Cardiac muscle cell (in vitro differentiated cells and primary cell): ENCODE measurements around the gene SMYD1. TPM values are rescaled to one million over a fixed set of nuclear protein-coding genes. Genes with fewer than 3 reads are reported as not detected.

ENCODE experiments used
- DNase-seq, 2 donors: peaks; one replicate each; pipeline versions ENCODE4 v3.0.0 to v3.0.0-alpha.2; 2010 to 2017; ENCODE audit warnings: low read depth in 1 of 2, low spot score in 1 of 2
- H3K27ac ChIP-seq: fragments of 200-600 bp; sonication (generic); 2 replicates; pipeline ENCODE4 v1.5.1; 2016
- H3K27me3 ChIP-seq: fragments of 200-600 bp; sonication (generic); 2 replicates; pipeline ENCODE4 v1.6.0; 2016; ENCODE audit warnings: control low read depth
- H3K36me3 ChIP-seq: fragments of 200-600 bp; sonication (generic); 2 replicates; pipeline ENCODE4 v1.5.1; 2016; ENCODE audit warnings: control low read depth
- H3K4me1 ChIP-seq: fragments of 200-600 bp; sonication (generic); 2 replicates; pipeline ENCODE4 v1.8.1; 2017; ENCODE audit warnings: low read depth, mild to moderate bottlenecking, mixed run types
- H3K4me3 ChIP-seq: fragments of 200-600 bp; sonication (generic); 2 replicates; pipeline ENCODE4 v1.5.1; 2016; ENCODE audit warnings: mild to moderate bottlenecking
- H3K9me3 ChIP-seq: fragments of 200-600 bp; sonication (generic); 2 replicates; pipeline ENCODE4 v1.5.1; 2017; ENCODE audit warnings: low read depth, mild to moderate bottlenecking, control low read depth
- CTCF ChIP-seq: IDR thresholded peaks from 2 replicates; pipeline ENCODE4 v1.5.1; 2012; ENCODE audit warnings: low read depth, mild to moderate bottlenecking, low read length
- polyA plus RNA-seq: library from polyadenylated mRNA; unstranded; fragments of >200 nt; fragmentation: Nextera tagmentation; extraction: Ambion mirVana; gene quantifications from 2 replicates; pipeline ENCODE4 v1.2.1, GENCODE V29; 2016
- total RNA-seq: library from RNA; depleted of rRNA; stranded (reverse); fragments of >200 nt; gene quantifications from 2 replicates; pipeline ENCODE4 v1.2.3, GENCODE V29; 2016

Gene SMYD1
- total and polyA plus RNA-seq, 2 experiments from 2014 or later: 211 to 375 TPM

- Histone ChIP-seq H3K9me3 (no peaks in the 10 kb centered on the region), H3K36me3 (no peaks in the 10 kb centered on the region), H3K4me3 (no peak overlapping the region), H3K27me3 (no peaks in the 10 kb centered on the region), H3K4me1 (peaks cover 18% of the 10 kb centered on the region), H3K27ac (no peak overlapping the region)
- DNase-seq: no peak
- TF ChIP-seq CTCF: no peak
Measured at GRCh38 chr2:88129313-88129959, 61.8 kb downstream of the SMYD1 start.

GRCh38 chr2:88131201-88131998 lies 63.8 kb downstream of the SMYD1 start:
- no peak for TF ChIP-seq CTCF
- Histone ChIP-seq H3K9me3 (no peaks in the 10 kb centered on the region), H3K4me1 (peaks cover 18% of the 10 kb centered on the region), H3K27ac (no peak overlapping the region), H3K36me3 (no peaks in the 10 kb centered on the region), H3K27me3 (no peaks in the 10 kb centered on the region), H3K4me3 (no peak overlapping the region)
- peak in 1 of 2 donors; percentile 20 for DNase-seq

GRCh38 chr2:88131999-88132368 lies 64.4 kb downstream of the SMYD1 start:
- Histone ChIP-seq H3K27ac (no peak overlapping the region), H3K36me3 (no peaks in the 10 kb centered on the region), H3K9me3 (no peaks in the 10 kb centered on the region), H3K4me3 (no peak overlapping the region), H3K4me1 (peaks cover 18% of the 10 kb centered on the region), H3K27me3 (no peaks in the 10 kb centered on the region)
- no peak for DNase-seq
- TF ChIP-seq CTCF: no peak

- no peaks in the 10 kb centered on the region for H3K9me3 ChIP-seq
- H3K36me3 ChIP-seq: no peaks in the 10 kb centered on the region
- H3K27ac ChIP-seq: no peak overlapping the region
- no peaks in the 10 kb centered on the region for H3K27me3 ChIP-seq
- H3K4me1 ChIP-seq: peaks cover 18% of the 10 kb centered on the region
- DNase-seq: no peak
- no peak overlapping the region for H3K4me3 ChIP-seq
- TF ChIP-seq CTCF: no peak
Measured at GRCh38 chr2:88133875-88134274, 66.2 kb downstream of the SMYD1 start.

- no peaks in the 10 kb centered on the region for H3K9me3 ChIP-seq
- TF ChIP-seq CTCF: no peak
- DNase-seq: no peak
Measured at GRCh38 chr2:88136817-88137216, 69.2 kb downstream of the SMYD1 start.

More at GRCh38 chr2:88136817-88137216, 69.2 kb downstream of the SMYD1 start:
- H3K27ac ChIP-seq: no peak overlapping the region
- no peaks in the 10 kb centered on the region for H3K36me3 ChIP-seq
- no peak overlapping the region for H3K4me3 ChIP-seq
- H3K27me3 ChIP-seq: no peaks in the 10 kb centered on the region
- peaks cover 1% of the 10 kb centered on the region for H3K4me1 ChIP-seq
